HG03159 (cell line): ENCODE measurements around the gene HMG20A.
A peak's percentile ranks its signal among the peaks of the same experiment; 100 is the strongest.

Experiments used
- ATAC-seq: cut with Tn5 transposase; IDR thresholded peaks from one replicate; pipeline ENCODE4 v1.9.1; 2021; ENCODE audit warnings: mild to moderate bottlenecking, moderate library complexity; ENCODE audit not compliant: unreplicated experiment

Gene HMG20A

GRCh38 chr15:77420610-77421369 is at the start of gene HMG20A:
HMG20A (plus strand) TSS chr15:77420888; CDS start chr15:77458408, 37,520 bp downstream.
- ATAC-seq, result peak; percentile 44

- no peak for ATAC-seq
Observed at GRCh38 chr15:77371850-77372563, 48.7 kb upstream of the HMG20A start.

GRCh38 chr15:77373441-77373840 is 47.2 kb upstream of the HMG20A start:
- no peak for ATAC-seq

GRCh38 chr15:77375133-77375532 is 45.6 kb upstream of the HMG20A start:
- no peak for ATAC-seq

- ATAC-seq, result no peak
Observed at GRCh38 chr15:77376770-77377169, 43.9 kb upstream of the HMG20A start.

- ATAC-seq, result no peak
Observed at GRCh38 chr15:77380033-77380432, 40.7 kb upstream of the HMG20A start.

- ATAC-seq, result no peak
Observed at GRCh38 chr15:77384086-77384485, 36.6 kb upstream of the HMG20A start.

GRCh38 chr15:77384589-77385359 is 35.9 kb upstream of the HMG20A start:
- ATAC-seq, result no peak

GRCh38 chr15:77386626-77387025 is 34.1 kb upstream of the HMG20A start:
- no peak for ATAC-seq

- ATAC-seq, result no peak
Observed at GRCh38 chr15:77387365-77388105, 33.2 kb upstream of the HMG20A start.

- ATAC-seq, result no peak
Observed at GRCh38 chr15:77391372-77391951, 29.2 kb upstream of the HMG20A start.

GRCh38 chr15:77392762-77393470 is 27.8 kb upstream of the HMG20A start:
- ATAC-seq, result no peak

GRCh38 chr15:77393471-77393840 is 27.2 kb upstream of the HMG20A start:
- ATAC-seq, result no peak

- ATAC-seq, result no peak
Observed at GRCh38 chr15:77395013-77395774, 25.5 kb upstream of the HMG20A start.

GRCh38 chr15:77396692-77397091 is 24.0 kb upstream of the HMG20A start:
- no peak for ATAC-seq

- ATAC-seq, result no peak
Observed at GRCh38 chr15:77398927-77399326, 21.8 kb upstream of the HMG20A start.

- no peak for ATAC-seq
Observed at GRCh38 chr15:77400258-77400657, 20.4 kb upstream of the HMG20A start.

- no peak for ATAC-seq
Observed at GRCh38 chr15:77402740-77403379, 17.8 kb upstream of the HMG20A start.
